ENCODE results near the gene TRPM2. TPM values are rescaled to one million over a fixed set of nuclear protein-coding genes. Genes with fewer than 3 reads are reported as not detected.

The TRPM2 gene
- total RNA-seq (2022; extraction: Qiagen RNA extraction; ENCODE audit: low read depth), result 4.8 to 9.0 TPM (median 8.0 TPM) in 5 replicates

DNA sequence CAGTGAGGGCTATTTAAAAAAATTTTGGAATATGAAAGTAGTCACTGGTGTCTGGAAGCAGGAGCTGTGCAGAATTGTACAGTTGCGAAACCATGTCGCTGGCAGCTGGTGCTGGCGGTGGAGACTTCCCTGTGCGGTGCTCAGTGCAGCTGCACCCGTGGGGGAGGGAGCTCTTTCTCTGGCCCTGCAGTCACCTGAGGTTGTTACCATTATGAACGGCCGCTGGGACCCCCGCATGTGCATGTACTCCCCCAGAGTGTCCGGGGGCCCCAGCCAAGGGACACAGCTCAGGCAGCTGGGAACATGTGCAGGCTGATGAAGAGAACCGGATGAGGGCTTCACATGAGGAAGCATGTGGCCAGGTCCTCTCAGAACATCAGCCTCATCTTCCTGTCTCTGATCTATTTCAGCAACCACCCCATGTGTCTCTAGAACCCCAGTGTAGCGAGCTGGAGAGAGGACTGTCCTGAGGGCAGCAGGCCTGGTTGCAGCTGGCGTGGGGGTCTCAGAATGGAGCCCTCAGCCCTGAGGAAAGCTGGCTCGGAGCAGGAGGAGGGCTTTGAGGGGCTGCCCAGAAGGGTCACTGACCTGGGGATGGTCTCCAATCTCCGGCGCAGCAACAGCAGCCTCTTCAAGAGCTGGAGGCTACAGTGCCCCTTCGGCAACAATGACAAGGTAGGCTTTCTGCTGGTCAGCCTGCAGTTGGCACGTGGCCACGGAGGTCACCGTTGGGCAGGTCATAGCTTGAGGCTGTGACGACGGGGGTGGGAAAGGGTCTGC is at the start of gene TRPM2:
Gene TRPM2 (plus strand): TSS at position 431 of the 780 bp plus-strand sequence. CDS start 80 bp downstream, at position 511.

DNA sequence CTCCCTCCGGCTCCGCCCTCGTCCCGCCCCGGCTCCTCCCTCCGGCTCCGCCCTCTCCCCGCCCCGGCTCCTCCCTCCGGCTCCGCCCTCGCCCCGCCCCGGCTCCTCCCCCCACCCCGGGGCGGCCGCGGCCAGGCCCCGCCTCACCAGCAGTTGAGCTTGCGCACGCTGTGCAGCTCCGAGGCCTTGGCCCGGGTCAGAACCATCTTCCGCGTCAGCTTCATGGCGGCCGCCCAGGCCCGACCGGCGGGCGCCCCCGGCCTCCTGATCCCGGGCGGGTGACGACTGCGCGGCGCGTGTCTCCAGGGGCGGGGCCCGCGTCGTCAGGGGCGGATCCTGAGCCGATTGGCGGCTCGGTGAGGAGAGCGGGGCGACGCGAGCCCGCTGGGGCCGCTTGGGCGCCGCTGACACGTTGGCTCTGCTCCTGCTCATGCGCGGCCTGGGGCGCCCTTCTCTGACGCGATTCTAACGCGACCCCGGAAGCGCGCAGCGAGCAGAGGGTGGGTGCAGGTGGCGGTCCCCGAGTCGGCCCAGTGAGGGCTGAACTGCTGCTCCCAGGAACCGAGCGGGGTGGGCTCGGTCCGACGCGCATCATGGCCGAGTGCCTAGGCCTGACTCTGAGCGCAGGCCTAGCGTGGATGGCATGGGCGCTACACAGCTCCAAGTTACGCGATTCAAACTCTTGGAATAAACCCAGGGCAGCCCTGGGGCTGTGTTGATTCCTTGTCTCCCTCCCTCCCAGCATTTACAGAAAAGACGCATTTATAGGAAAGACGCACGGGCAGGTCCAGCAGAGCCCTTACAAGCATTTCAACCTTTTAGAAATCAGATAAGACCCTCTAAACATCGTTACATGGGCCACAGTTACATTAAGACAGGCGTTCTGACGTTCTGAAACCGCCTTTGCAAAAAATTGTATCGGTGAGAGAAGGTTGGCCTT is 14.2 kb upstream of the TRPM2 start, which contains the start of gene CFAP410:
Gene CFAP410 (minus strand): TSS at position 420 of the 940 bp plus-strand sequence. CDS start 196 bp downstream, at position 224.

DNA sequence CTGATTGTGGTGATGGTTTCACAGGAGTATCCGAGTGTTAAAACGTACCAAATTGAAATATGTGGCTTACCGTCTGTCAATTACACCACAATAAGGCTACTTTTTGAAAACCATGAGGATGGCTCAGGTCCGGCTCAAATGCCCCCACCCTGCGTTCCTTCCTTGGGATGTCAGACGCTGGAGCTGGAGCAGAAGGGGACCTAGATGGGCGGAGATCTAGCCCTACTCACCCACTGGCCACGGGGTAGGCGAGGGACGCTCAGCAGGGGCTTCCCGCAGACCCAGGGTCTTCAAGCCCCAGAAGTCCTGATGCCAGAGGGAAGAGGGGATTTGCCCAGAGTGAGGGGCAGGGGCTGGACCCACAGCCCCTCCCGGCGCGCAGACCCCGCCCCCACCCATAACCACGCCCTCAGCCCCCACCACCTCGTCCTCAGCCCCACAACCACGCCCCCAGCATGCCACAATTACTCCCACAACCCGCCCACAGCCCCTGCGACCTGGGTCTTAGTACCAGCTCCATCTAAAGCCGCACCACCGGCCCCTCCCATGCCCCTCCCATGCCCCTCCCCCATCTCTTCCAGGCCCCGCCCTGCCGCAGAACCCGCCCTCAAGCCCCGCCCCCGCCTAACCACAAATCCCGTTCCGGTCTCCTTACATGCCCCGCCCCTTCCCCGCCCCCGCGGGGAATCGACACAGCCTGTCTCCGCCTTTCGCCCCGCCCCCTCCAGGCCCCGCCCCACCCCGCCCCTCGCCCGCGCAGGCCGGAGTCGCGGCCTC is 101.5 kb downstream of the TRPM2 start, which contains the start of gene LRRC3:
Gene LRRC3 (plus strand): TSS at position 764 of the 777 bp plus-strand sequence. CDS start 1,135 bp downstream, outside the sequence.

Other genes with a start within 250 kb of the TRPM2 start
- 1.2 to 3.7 TPM (median 2.2 TPM) in 5 replicates for gene PWP2, start 246.2 kb upstream of the TRPM2 start, total RNA-seq (2022; extraction: Qiagen RNA extraction; ENCODE audit: low read depth)
- gene GATD3, start 219.9 kb upstream of the TRPM2 start, total RNA-seq (2022; extraction: Qiagen RNA extraction; ENCODE audit: low read depth), result 1.2 to 5.5 TPM (median 3.3 TPM) in 5 replicates
- 2.0 to 3.6 TPM (median 3.2 TPM) in 5 replicates for gene ICOSLG, start 112.7 kb upstream of the TRPM2 start, total RNA-seq (2022; extraction: Qiagen RNA extraction; ENCODE audit: low read depth)
- not detected in 5 replicates for gene DNMT3L, start 91.7 kb upstream of the TRPM2 start, total RNA-seq (2022; extraction: Qiagen RNA extraction; ENCODE audit: low read depth)
- not detected in 5 replicates for gene AIRE, start 67.7 kb upstream of the TRPM2 start, total RNA-seq (2022; extraction: Qiagen RNA extraction; ENCODE audit: low read depth)
- gene PFKL, start 53.6 kb upstream of the TRPM2 start, total RNA-seq (2022; extraction: Qiagen RNA extraction; ENCODE audit: low read depth), result 27.8 to 61.6 TPM (median 51.6 TPM) in 5 replicates
- gene CFAP410, start 14.2 kb upstream of the TRPM2 start, total RNA-seq (2022; extraction: Qiagen RNA extraction; ENCODE audit: low read depth), result 4.2 to 10.9 TPM (median 8.3 TPM) in 5 replicates
- gene LRRC3, start 101.9 kb downstream of the TRPM2 start, total RNA-seq (2022; extraction: Qiagen RNA extraction; ENCODE audit: low read depth), result 0.95 to 2.4 TPM (median 1.9 TPM) in 5 replicates
- not detected in 5 replicates for gene KRTAP10-1, start 186.6 kb downstream of the TRPM2 start, total RNA-seq (2022; extraction: Qiagen RNA extraction; ENCODE audit: low read depth)
- not detected in 5 replicates for gene KRTAP10-2, start 197.9 kb downstream of the TRPM2 start, total RNA-seq (2022; extraction: Qiagen RNA extraction; ENCODE audit: low read depth)
- not detected in 5 replicates for gene KRTAP10-3, start 205.2 kb downstream of the TRPM2 start, total RNA-seq (2022; extraction: Qiagen RNA extraction; ENCODE audit: low read depth)
- not detected in 5 replicates for gene KRTAP10-4, start 220.1 kb downstream of the TRPM2 start, total RNA-seq (2022; extraction: Qiagen RNA extraction; ENCODE audit: low read depth)
- gene KRTAP10-5, start 227.0 kb downstream of the TRPM2 start, total RNA-seq (2022; extraction: Qiagen RNA extraction; ENCODE audit: low read depth), result not detected in 5 replicates
- not detected in 5 replicates for gene KRTAP10-6, start 238.9 kb downstream of the TRPM2 start, total RNA-seq (2022; extraction: Qiagen RNA extraction; ENCODE audit: low read depth)
- gene KRTAP10-7, start 247.0 kb downstream of the TRPM2 start, total RNA-seq (2022; extraction: Qiagen RNA extraction; ENCODE audit: low read depth), result not detected in 5 replicates

Data from A549 treated with ZK216348 at 1 μM for 4 hours (cell line).